Activated CD4-positive, alpha-beta T cell treated with anti-CD3 and anti-CD28 coated beads, Interleukin-2, Interleukin-6, amounts not matched to agents 100 ng/mL and 50 ng/mL, durations not matched to agents 16 hours and 8 hours (primary cell): ENCODE results near the gene TCERG1L.

Experiments used
- DNase-seq: peaks from one replicate; pipeline ENCODE4 v3.0.0-alpha.2; 2020

Gene TCERG1L

GRCh38 chr10:131053192-131053591, 258.3 kb downstream of the TCERG1L start:
- DNase-seq, result no peak

- no peak for DNase-seq
These were observed 261.3 kb downstream of the TCERG1L start for GRCh38 chr10:131050162-131050766.

- no peak for DNase-seq
These were observed 262.5 kb downstream of the TCERG1L start for GRCh38 chr10:131049016-131049415.

GRCh38 chr10:131048606-131049005, 262.9 kb downstream of the TCERG1L start:
- no peak for DNase-seq

- DNase-seq, result no peak
These were observed 264.0 kb downstream of the TCERG1L start for GRCh38 chr10:131047501-131047900.

GRCh38 chr10:131046194-131046593, 265.3 kb downstream of the TCERG1L start:
- no peak for DNase-seq

GRCh38 chr10:131044379-131045111, 267.0 kb downstream of the TCERG1L start:
- no peak for DNase-seq

- DNase-seq, result no peak
These were observed 268.4 kb downstream of the TCERG1L start for GRCh38 chr10:131043039-131043691.
